ENCODE data around the gene ADAM12.

The ADAM12 gene

DNA sequence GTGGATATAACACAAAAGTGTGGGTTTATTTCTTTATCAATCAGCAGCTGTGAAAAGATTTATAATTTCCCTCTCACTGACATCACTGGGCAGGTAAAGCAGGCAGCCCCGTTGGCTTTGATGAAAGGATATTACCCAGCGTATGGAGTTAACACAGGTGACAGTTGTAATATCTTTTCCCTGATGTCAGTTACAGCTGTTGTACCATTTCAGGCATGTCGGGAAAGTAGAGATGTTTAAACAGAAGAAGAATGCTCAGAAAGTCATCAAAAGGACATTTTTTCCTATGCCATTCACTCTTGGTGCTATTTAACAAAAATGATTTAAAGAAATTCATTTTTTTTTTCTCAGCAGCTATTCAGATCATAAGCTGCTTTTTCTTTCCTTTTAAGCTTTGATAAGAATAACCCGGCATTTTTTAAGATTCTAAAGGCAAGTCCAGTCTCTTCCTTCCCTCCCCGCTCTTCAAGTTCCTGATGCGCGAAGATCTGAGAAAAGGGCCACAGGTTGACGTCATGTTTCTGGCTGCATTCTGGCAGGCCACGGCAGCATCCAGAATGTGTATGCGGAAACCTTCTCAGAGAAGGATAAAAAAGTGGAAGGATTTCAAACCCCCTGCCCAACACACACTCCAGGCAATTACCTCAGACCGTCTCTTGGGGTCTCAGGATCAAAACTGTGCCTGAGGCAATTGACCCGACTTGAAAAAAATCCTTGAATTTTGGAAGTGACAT lies 32.5 kb upstream of the ADAM12 start:
- TF ChIP-seq TCF12 (IDR thresholded peaks at IDR 0.05; ENCODE audit: low read depth), result no peak
- TF ChIP-seq FOXM1 (IDR thresholded peaks at IDR 0.05; ENCODE audit: borderline replicate concordance, low read depth), result no peak
- TF ChIP-seq, protein P1, sequence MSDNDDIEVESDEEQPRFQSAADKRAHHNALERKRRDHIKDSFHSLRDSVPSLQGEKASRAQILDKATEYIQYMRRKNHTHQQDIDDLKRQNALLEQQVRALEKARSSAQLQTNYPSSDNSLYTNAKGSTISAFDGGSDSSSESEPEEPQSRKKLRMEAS (IDR thresholded peaks at IDR 0.05), result no peak
- no peak for TF ChIP-seq YY1 (IDR thresholded peaks at IDR 0.05; ENCODE audit: low read depth)
- TF ChIP-seq, protein P2, sequence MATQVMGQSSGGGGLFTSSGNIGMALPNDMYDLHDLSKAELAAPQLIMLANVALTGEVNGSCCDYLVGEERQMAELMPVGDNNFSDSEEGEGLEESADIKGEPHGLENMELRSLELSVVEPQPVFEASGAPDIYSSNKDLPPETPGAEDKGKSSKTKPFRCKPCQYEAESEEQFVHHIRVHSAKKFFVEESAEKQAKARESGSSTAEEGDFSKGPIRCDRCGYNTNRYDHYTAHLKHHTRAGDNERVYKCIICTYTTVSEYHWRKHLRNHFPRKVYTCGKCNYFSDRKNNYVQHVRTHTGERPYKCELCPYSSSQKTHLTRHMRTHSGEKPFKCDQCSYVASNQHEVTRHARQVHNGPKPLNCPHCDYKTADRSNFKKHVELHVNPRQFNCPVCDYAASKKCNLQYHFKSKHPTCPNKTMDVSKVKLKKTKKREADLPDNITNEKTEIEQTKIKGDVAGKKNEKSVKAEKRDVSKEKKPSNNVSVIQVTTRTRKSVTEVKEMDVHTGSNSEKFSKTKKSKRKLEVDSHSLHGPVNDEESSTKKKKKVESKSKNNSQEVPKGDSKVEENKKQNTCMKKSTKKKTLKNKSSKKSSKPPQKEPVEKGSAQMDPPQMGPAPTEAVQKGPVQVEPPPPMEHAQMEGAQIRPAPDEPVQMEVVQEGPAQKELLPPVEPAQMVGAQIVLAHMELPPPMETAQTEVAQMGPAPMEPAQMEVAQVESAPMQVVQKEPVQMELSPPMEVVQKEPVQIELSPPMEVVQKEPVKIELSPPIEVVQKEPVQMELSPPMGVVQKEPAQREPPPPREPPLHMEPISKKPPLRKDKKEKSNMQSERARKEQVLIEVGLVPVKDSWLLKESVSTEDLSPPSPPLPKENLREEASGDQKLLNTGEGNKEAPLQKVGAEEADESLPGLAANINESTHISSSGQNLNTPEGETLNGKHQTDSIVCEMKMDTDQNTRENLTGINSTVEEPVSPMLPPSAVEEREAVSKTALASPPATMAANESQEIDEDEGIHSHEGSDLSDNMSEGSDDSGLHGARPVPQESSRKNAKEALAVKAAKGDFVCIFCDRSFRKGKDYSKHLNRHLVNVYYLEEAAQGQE (IDR thresholded peaks at IDR 0.05; ENCODE audit: low read depth), result no peak
- TF ChIP-seq EGR1 (IDR thresholded peaks at IDR 0.05), result no peak
- TF ChIP-seq TEAD4 (IDR thresholded peaks at IDR 0.05), result no peak
- no peak for TF ChIP-seq EP300 (IDR thresholded peaks at IDR 0.05; ENCODE audit: borderline replicate concordance)
- TF ChIP-seq, protein P3, sequence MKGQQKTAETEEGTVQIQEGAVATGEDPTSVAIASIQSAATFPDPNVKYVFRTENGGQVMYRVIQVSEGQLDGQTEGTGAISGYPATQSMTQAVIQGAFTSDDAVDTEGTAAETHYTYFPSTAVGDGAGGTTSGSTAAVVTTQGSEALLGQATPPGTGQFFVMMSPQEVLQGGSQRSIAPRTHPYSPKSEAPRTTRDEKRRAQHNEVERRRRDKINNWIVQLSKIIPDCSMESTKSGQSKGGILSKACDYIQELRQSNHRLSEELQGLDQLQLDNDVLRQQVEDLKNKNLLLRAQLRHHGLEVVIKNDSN (IDR thresholded peaks at IDR 0.05), result no peak
- no peak for TF ChIP-seq CREB1 (IDR thresholded peaks at IDR 0.05; ENCODE audit: low read depth)
- TF ChIP-seq CEBPB (IDR thresholded peaks at IDR 0.05), result no peak
- TF ChIP-seq TAF1 (IDR thresholded peaks at IDR 0.05; ENCODE audit: low read depth), result no peak
- TF ChIP-seq ZBTB7A (IDR thresholded peaks at IDR 0.05; ENCODE audit: low read depth), result no peak
- no peak for TF ChIP-seq NFIC (IDR thresholded peaks at IDR 0.05)
- no peak for TF ChIP-seq RAD21 (IDR thresholded peaks at IDR 0.05; ENCODE audit: low read depth)

DNA sequence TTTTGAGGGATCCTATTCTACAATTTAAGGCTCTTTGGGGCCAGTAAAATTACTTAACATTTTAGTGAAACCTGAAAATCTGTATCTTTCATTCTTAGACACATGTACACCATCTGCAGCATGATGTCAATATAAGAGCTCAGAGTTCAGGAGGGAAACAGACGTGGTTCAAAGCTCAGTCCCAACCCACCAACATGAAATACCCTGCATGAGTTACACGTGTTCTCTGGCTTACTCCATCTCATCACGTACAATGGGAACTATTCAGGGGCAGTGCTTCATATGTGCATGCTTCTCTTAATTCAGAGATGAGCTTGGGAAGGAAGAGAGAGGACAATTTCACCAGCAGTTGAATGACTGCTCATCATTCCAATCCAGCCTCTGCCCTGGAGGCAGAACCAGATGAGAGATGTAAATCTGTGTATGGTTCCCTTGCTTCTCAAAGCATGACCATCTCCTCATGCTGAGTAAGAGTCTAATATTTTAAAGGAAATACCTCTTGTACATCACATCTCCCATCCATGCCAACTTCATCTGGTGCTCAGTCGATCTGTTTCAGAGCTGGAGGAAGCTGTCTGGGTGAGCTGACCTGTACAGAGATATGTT lies 29.0 kb upstream of the ADAM12 start:
- TF ChIP-seq RAD21 (IDR thresholded peaks at IDR 0.05; ENCODE audit: low read depth) (no peak), ZBTB7A (IDR thresholded peaks at IDR 0.05; ENCODE audit: low read depth) (no peak), FOXM1 (IDR thresholded peaks at IDR 0.05; ENCODE audit: borderline replicate concordance, low read depth) (no peak), TAF1 (IDR thresholded peaks at IDR 0.05; ENCODE audit: low read depth) (no peak), CREB1 (IDR thresholded peaks at IDR 0.05; ENCODE audit: low read depth) (no peak), EGR1 (IDR thresholded peaks at IDR 0.05) (no peak), EP300 (IDR thresholded peaks at IDR 0.05; ENCODE audit: borderline replicate concordance) (no peak), TCF12 (IDR thresholded peaks at IDR 0.05; ENCODE audit: low read depth) (no peak), YY1 (IDR thresholded peaks at IDR 0.05; ENCODE audit: low read depth) (no peak), CEBPB (IDR thresholded peaks at IDR 0.05) (no peak), NFIC (IDR thresholded peaks at IDR 0.05) (no peak), TEAD4 (IDR thresholded peaks at IDR 0.05) (no peak)
- TF ChIP-seq, protein P1 (IDR thresholded peaks at IDR 0.05), result no peak
- TF ChIP-seq, protein P3 (IDR thresholded peaks at IDR 0.05), result no peak
- TF ChIP-seq, protein P2 (IDR thresholded peaks at IDR 0.05; ENCODE audit: low read depth), result no peak

DNA sequence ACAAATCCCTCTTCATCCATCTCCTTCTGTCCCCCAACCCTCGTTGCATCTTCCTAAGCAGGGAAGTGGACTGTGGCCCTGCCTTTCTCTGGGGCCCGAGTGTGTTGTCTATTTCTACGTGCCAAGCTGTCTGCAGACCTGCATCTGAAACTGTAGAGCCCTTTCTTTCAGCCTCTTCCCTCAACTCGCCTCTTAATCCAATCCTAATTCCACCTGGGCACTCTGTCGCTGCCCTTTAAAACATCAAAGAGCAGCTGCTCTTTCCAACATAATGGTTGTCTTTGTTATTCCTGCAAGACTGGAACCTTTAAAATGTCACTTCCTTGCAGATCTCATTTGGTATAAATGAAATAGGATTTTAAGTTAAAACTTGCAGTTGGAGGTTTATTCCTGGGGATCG lies 21.5 kb upstream of the ADAM12 start:
- TF ChIP-seq FOXM1 (IDR thresholded peaks at IDR 0.05; ENCODE audit: borderline replicate concordance, low read depth), result no peak
- TF ChIP-seq, protein P1 (IDR thresholded peaks at IDR 0.05), result no peak
- no peak for TF ChIP-seq CREB1 (IDR thresholded peaks at IDR 0.05; ENCODE audit: low read depth)
- no peak for TF ChIP-seq YY1 (IDR thresholded peaks at IDR 0.05; ENCODE audit: low read depth)
- TF ChIP-seq TCF12 (IDR thresholded peaks at IDR 0.05; ENCODE audit: low read depth), result no peak
- no peak for TF ChIP-seq EP300 (IDR thresholded peaks at IDR 0.05; ENCODE audit: borderline replicate concordance)
- TF ChIP-seq RAD21 (IDR thresholded peaks at IDR 0.05; ENCODE audit: low read depth), result no peak
- no peak for TF ChIP-seq EGR1 (IDR thresholded peaks at IDR 0.05)
- no peak for TF ChIP-seq ZBTB7A (IDR thresholded peaks at IDR 0.05; ENCODE audit: low read depth)
- TF ChIP-seq, protein P2 (IDR thresholded peaks at IDR 0.05; ENCODE audit: low read depth), result no peak
- no peak for TF ChIP-seq NFIC (IDR thresholded peaks at IDR 0.05)
- no peak for TF ChIP-seq CEBPB (IDR thresholded peaks at IDR 0.05)
- no peak for TF ChIP-seq TEAD4 (IDR thresholded peaks at IDR 0.05)
- TF ChIP-seq TAF1 (IDR thresholded peaks at IDR 0.05; ENCODE audit: low read depth), result no peak
- TF ChIP-seq, protein P3 (IDR thresholded peaks at IDR 0.05), result no peak
